HEK293 (cell line): ENCODE results near the gene F2.
A peak's percentile ranks its signal among the peaks of the same experiment; 100 is the strongest.

Experiments
- CTCF ChIA-PET: fragments of 350-600 bp; formaldehyde crosslinking; extraction: SDS; loops from one replicate; lab custom pipeline; 2021; ENCODE audit warnings: antibody characterized with exemption; lab: Yijun Ruan, JAX
- POLR2A ChIA-PET: fragments of 300-600 bp; formaldehyde crosslinking; extraction: SDS; loops from one replicate; lab custom pipeline; 2020; ENCODE audit warnings: antibody characterized with exemption, inconsistent platforms; lab: Yijun Ruan, JAX
- H3K27ac ChIP-seq: fragments of 200-500 bp; sonication (Bioruptor generic); 2 replicates; pipeline ENCODE4 v1.5.1; 2014; ENCODE audit warnings: low read depth, low read length, control low read depth, inconsistent platforms; ENCODE audit errors: extremely low read depth
- H3K36me3 ChIP-seq, 2 experiments: fragments of 200-500 bp in 1 of 2; sonication (Bioruptor generic) in 1 of 2; 1 replicate in 1 of 2; 2 replicates in 1 of 2; pipeline ENCODE4 v1.5.1; 2014 to 2017; ENCODE audit warnings: inconsistent platforms in 2 of 2, low read length in 2 of 2; ENCODE audit not compliant: control insufficient read depth in 2 of 2, insufficient read depth in 1 of 2
- H3K4me1 ChIP-seq: fragments of 200-500 bp; sonication (Bioruptor generic); 2 replicates; pipeline ENCODE4 v1.5.1; 2014; ENCODE audit warnings: mild to moderate bottlenecking, low read length, inconsistent platforms; ENCODE audit not compliant: control insufficient read depth, insufficient read depth
- H3K4me3 ChIP-seq: 2 replicates; pipeline ENCODE4 v1.5.1; 2011; ENCODE audit warnings: low read depth, mild to moderate bottlenecking, control low read depth, low read length, moderate library complexity
- H3K9me3 ChIP-seq: fragments of 200-500 bp; sonication (Bioruptor generic); 2 replicates; pipeline ENCODE4 v1.5.1; 2014; ENCODE audit warnings: low read depth, low read length, inconsistent platforms; ENCODE audit not compliant: control insufficient read depth, insufficient read depth
- EGR2 ChIP-seq: fragments of 450-650 bp; formaldehyde crosslinking; IDR thresholded peaks from 2 replicates; pipeline ENCODE4 v1.5.1; 2016; ENCODE audit warnings: low read depth, missing biosample characterization, missing genetic modification characterization
- GLI2 ChIP-seq: fragments of 450-650 bp; formaldehyde crosslinking; IDR thresholded peaks from 2 replicates; pipeline ENCODE4; 2017; ENCODE audit warnings: missing biosample characterization, missing genetic modification characterization, low read depth, borderline replicate concordance
- GLIS1 ChIP-seq: fragments of 450-650 bp; formaldehyde crosslinking; IDR thresholded peaks from 2 replicates; pipeline ENCODE4 v1.5.1; 2016; ENCODE audit warnings: missing biosample characterization, missing genetic modification characterization
- GLIS2 ChIP-seq: fragments of 450-650 bp; formaldehyde crosslinking; IDR thresholded peaks from 2 replicates; pipeline ENCODE4 v1.5.1; 2016; ENCODE audit warnings: missing biosample characterization, missing genetic modification characterization
- SP2 ChIP-seq: fragments of 450-650 bp; formaldehyde crosslinking; IDR thresholded peaks from 2 replicates; pipeline ENCODE4 v1.5.1; 2016; ENCODE audit warnings: missing biosample characterization, missing genetic modification characterization
- ZFHX2 ChIP-seq: fragments of 450-650 bp; formaldehyde crosslinking; conservative IDR thresholded peaks from 2 replicates; pipeline ENCODE4 v1.5.1; 2016; ENCODE audit warnings: missing biosample characterization, missing genetic modification characterization
- ZIC2 ChIP-seq: fragments of 450-650 bp; formaldehyde crosslinking; IDR thresholded peaks from 2 replicates; pipeline ENCODE4 v1.5.1; 2016; ENCODE audit warnings: missing biosample characterization, missing genetic modification characterization
- ZNF133 ChIP-seq: fragments of 450-650 bp; formaldehyde crosslinking; IDR thresholded peaks from 2 replicates; pipeline ENCODE4 v1.5.1; 2016; ENCODE audit warnings: missing biosample characterization, missing genetic modification characterization
- ZNF311 ChIP-seq: fragments of 450-650 bp; formaldehyde crosslinking; IDR thresholded peaks from 2 replicates; pipeline ENCODE4 v1.5.1; 2017; ENCODE audit warnings: missing biosample characterization, missing genetic modification characterization, borderline replicate concordance
- ZNF366 ChIP-seq: fragments of 450-650 bp; formaldehyde crosslinking; conservative IDR thresholded peaks from 2 replicates; pipeline ENCODE4 v1.5.1; 2016; ENCODE audit warnings: missing biosample characterization, missing genetic modification characterization
- ZNF544 ChIP-seq: fragments of 450-650 bp; formaldehyde crosslinking; IDR thresholded peaks from 2 replicates; pipeline ENCODE4 v1.5.0; 2017; ENCODE audit warnings: missing biosample characterization, missing genetic modification characterization
- ZNF626 ChIP-seq: fragments of 450-650 bp; sonication (Bioruptor Pico); formaldehyde crosslinking; IDR thresholded peaks from 2 replicates; pipeline ENCODE4 v1.5.1; 2018; ENCODE audit warnings: missing biosample characterization, missing genetic modification characterization, inconsistent platforms
- ZNF670 ChIP-seq: fragments of 450-650 bp; formaldehyde crosslinking; IDR thresholded peaks from 2 replicates; pipeline ENCODE4 v1.5.1; 2016; ENCODE audit warnings: missing biosample characterization, missing genetic modification characterization, low read depth
- TF ChIP-seq, protein P1 (sequence below): fragments of 450-650 bp; formaldehyde crosslinking; IDR thresholded peaks from 2 replicates; pipeline ENCODE4 v1.5.1; 2016; ENCODE audit warnings: missing biosample characterization, missing genetic modification characterization, low read depth
- TF ChIP-seq, protein P2 (sequence below): sonication (generic); formaldehyde crosslinking; IDR thresholded peaks from 2 replicates; pipeline ENCODE4 v1.8.1; 2022; ENCODE audit warnings: mild to moderate bottlenecking, moderate library complexity, missing genetic modification reagents
- TF ChIP-seq, protein P3 (sequence below): fragments of 450-650 bp; formaldehyde crosslinking; IDR thresholded peaks from 2 replicates; pipeline ENCODE4 v1.5.1; 2016; ENCODE audit warnings: missing biosample characterization, missing genetic modification characterization
- TF ChIP-seq, protein P4 (sequence below): fragments of 450-650 bp; formaldehyde crosslinking; IDR thresholded peaks from 2 replicates; pipeline ENCODE4 v1.5.1; 2016; ENCODE audit warnings: missing biosample characterization, missing genetic modification characterization, borderline replicate concordance
- TF ChIP-seq, protein P5 (sequence below): fragments of 450-650 bp; formaldehyde crosslinking; IDR thresholded peaks from 2 replicates; pipeline ENCODE4 v1.5.1; 2016; ENCODE audit warnings: missing biosample characterization, missing genetic modification characterization
- TF ChIP-seq, protein P6 (sequence below): fragments of 450-650 bp; formaldehyde crosslinking; IDR thresholded peaks from 2 replicates; pipeline ENCODE4 v1.5.1; 2016; ENCODE audit warnings: missing biosample characterization, missing genetic modification characterization

The F2 gene

DNA sequence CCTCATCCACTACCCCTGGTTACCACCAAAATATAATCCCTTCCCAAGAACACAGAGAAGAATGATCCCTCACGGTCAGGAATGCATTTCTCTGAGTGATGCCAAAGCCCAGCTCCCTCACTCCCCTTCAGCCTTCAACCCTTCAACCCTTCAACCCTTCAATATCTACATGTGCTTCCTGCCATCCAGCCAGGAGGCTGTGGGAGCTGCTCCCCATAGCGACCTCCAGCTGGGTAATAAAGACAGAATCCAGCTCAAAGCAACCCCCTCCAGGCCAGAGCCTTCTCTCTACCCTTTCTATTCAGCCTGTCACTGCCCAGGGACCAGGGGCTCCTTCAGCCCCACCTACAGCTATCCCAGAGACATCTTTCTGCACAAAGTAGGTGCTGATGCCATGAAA lies 21.3 kb upstream of the F2 start:
- no peak overlapping the region for H3K27ac ChIP-seq
- CTCF ChIA-PET, result interaction anchor here (0.6 to 0.8 kb wide), 2 partner anchors 81 to 97 kb away, joined by 3 to 4 read pairs; partner anchors contain the start of genes ATG13 and HARBI1
- no peaks in the 10 kb centered on the region for H3K9me3 ChIP-seq
- TF ChIP-seq, protein P1, sequence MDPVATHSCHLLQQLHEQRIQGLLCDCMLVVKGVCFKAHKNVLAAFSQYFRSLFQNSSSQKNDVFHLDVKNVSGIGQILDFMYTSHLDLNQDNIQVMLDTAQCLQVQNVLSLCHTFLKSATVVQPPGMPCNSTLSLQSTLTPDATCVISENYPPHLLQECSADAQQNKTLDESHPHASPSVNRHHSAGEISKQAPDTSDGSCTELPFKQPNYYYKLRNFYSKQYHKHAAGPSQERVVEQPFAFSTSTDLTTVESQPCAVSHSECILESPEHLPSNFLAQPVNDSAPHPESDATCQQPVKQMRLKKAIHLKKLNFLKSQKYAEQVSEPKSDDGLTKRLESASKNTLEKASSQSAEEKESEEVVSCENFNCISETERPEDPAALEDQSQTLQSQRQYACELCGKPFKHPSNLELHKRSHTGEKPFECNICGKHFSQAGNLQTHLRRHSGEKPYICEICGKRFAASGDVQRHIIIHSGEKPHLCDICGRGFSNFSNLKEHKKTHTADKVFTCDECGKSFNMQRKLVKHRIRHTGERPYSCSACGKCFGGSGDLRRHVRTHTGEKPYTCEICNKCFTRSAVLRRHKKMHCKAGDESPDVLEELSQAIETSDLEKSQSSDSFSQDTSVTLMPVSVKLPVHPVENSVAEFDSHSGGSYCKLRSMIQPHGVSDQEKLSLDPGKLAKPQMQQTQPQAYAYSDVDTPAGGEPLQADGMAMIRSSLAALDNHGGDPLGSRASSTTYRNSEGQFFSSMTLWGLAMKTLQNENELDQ, result no peak
- TF ChIP-seq ZIC2 (tag by site-specific recombination) (peak; percentile 54), GLIS1 (tag by site-specific recombination) (peak; percentile 61; the same call in 1 of the 2 replicates), ZNF133 (no peak), ZNF366 (tag by site-specific recombination) (no peak), ZNF670 (tag by site-specific recombination) (no peak), ZNF544 (tag by site-specific recombination) (no peak)
- TF ChIP-seq, protein P2, sequence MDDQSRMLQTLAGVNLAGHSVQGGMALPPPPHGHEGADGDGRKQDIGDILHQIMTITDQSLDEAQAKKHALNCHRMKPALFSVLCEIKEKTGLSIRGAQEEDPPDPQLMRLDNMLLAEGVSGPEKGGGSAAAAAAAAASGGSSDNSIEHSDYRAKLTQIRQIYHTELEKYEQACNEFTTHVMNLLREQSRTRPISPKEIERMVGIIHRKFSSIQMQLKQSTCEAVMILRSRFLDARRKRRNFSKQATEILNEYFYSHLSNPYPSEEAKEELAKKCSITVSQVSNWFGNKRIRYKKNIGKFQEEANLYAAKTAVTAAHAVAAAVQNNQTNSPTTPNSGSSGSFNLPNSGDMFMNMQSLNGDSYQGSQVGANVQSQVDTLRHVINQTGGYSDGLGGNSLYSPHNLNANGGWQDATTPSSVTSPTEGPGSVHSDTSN, result no peak
- TF ChIP-seq, protein P3, sequence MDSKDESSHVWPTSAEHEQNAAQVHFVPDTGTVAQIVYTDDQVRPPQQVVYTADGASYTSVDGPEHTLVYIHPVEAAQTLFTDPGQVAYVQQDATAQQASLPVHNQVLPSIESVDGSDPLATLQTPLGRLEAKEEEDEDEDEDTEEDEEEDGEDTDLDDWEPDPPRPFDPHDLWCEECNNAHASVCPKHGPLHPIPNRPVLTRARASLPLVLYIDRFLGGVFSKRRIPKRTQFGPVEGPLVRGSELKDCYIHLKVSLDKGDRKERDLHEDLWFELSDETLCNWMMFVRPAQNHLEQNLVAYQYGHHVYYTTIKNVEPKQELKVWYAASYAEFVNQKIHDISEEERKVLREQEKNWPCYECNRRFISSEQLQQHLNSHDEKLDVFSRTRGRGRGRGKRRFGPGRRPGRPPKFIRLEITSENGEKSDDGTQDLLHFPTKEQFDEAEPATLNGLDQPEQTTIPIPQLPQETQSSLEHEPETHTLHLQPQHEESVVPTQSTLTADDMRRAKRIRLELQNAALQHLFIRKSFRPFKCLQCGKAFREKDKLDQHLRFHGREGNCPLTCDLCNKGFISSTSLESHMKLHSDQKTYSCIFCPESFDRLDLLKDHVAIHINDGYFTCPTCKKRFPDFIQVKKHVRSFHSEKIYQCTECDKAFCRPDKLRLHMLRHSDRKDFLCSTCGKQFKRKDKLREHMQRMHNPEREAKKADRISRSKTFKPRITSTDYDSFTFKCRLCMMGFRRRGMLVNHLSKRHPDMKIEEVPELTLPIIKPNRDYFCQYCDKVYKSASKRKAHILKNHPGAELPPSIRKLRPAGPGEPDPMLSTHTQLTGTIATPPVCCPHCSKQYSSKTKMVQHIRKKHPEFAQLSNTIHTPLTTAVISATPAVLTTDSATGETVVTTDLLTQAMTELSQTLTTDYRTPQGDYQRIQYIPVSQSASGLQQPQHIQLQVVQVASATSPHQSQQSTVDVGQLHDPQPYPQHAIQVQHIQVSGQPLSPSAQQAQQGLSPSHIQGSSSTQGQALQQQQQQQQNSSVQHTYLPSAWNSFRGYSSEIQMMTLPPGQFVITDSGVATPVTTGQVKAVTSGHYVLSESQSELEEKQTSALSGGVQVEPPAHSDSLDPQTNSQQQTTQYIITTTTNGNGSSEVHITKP (tag by site-specific recombination), result no peak
- H3K36me3 ChIP-seq, result peaks cover 4 to 41% of the 10 kb centered on the region in 2 experiments; a peak in 2 of 3 replicates
- POLR2A ChIA-PET, result no interaction called here
- no peaks in the 10 kb centered on the region for H3K4me1 ChIP-seq
- H3K4me3 ChIP-seq, result no peak overlapping the region

DNA sequence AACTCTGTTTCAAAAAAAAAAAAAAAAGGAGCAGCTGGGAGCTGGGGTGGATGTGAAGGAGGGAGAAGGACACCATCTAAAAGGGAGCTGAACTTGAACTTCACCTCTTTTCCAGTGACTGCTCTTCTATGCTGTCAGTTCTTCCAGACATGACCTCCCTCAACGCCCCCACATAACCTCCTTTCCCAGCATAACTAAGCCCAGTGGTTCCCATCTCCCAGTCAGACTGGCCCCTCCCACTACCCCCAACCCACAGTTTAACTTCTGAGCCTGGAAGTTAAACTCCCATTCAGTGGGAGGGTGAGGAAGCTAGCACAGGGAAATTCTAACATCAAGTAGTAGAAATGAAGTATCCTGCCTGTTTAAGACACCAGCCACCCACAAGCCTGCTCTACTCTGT lies 20.4 kb upstream of the F2 start:
- Histone ChIP-seq H3K36me3 (peaks cover 4 to 48% of the 10 kb centered on the region in 2 experiments; a peak in 2 of 3 replicates), H3K9me3 (no peaks in the 10 kb centered on the region), H3K4me1 (no peaks in the 10 kb centered on the region), H3K27ac (no peak overlapping the region), H3K4me3 (no peak overlapping the region)
- TF ChIP-seq, protein P4, sequence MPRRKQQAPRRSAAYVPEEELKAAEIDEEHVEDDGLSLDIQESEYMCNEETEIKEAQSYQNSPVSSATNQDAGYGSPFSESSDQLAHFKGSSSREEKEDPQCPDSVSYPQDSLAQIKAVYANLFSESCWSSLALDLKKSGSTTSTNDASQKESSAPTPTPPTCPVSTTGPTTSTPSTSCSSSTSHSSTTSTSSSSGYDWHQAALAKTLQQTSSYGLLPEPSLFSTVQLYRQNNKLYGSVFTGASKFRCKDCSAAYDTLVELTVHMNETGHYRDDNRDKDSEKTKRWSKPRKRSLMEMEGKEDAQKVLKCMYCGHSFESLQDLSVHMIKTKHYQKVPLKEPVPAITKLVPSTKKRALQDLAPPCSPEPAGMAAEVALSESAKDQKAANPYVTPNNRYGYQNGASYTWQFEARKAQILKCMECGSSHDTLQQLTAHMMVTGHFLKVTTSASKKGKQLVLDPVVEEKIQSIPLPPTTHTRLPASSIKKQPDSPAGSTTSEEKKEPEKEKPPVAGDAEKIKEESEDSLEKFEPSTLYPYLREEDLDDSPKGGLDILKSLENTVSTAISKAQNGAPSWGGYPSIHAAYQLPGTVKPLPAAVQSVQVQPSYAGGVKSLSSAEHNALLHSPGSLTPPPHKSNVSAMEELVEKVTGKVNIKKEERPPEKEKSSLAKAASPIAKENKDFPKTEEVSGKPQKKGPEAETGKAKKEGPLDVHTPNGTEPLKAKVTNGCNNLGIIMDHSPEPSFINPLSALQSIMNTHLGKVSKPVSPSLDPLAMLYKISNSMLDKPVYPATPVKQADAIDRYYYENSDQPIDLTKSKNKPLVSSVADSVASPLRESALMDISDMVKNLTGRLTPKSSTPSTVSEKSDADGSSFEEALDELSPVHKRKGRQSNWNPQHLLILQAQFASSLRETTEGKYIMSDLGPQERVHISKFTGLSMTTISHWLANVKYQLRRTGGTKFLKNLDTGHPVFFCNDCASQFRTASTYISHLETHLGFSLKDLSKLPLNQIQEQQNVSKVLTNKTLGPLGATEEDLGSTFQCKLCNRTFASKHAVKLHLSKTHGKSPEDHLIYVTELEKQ (tag by site-specific recombination), result no peak
- TF ChIP-seq ZNF626 (tag by site-specific recombination), result no peak
- TF ChIP-seq, protein P5, sequence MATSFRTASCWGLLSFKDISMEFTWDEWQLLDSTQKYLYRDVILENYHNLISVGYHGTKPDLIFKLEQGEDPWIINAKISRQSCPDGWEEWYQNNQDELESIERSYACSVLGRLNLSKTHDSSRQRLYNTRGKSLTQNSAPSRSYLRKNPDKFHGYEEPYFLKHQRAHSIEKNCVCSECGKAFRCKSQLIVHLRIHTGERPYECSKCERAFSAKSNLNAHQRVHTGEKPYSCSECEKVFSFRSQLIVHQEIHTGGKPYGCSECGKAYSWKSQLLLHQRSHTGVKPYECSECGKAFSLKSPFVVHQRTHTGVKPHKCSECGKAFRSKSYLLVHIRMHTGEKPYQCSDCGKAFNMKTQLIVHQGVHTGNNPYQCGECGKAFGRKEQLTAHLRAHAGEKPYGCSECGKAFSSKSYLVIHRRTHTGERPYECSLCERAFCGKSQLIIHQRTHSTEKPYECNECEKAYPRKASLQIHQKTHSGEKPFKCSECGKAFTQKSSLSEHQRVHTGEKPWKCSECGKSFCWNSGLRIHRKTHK (tag by site-specific recombination), result no peak
- peak; percentile 86 for TF ChIP-seq ZFHX2 (tag by site-specific recombination)
- peak; percentile 86 for TF ChIP-seq EGR2 (tag by site-specific recombination)
- no peak for TF ChIP-seq ZNF311
- TF ChIP-seq SP2, result peak; percentile 20; the same call in 1 of the 2 replicates
- no peak for TF ChIP-seq GLI2 (tag by site-specific recombination)
- TF ChIP-seq, protein P6, sequence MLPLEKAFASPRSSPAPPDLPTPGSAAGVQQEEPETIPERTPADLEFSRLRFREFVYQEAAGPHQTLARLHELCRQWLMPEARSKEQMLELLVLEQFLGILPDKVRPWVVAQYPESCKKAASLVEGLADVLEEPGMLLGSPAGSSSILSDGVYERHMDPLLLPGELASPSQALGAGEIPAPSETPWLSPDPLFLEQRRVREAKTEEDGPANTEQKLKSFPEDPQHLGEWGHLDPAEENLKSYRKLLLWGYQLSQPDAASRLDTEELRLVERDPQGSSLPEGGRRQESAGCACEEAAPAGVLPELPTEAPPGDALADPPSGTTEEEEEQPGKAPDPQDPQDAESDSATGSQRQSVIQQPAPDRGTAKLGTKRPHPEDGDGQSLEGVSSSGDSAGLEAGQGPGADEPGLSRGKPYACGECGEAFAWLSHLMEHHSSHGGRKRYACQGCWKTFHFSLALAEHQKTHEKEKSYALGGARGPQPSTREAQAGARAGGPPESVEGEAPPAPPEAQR (tag by site-specific recombination), result no peak
- 0 out of 2 replicates have a peak, but pooled peaks have one; percentile 27 for TF ChIP-seq GLIS2
- ChIA-PET CTCF (interaction anchor here (0.6 to 0.8 kb wide), 3 partner anchors 96 to 331 kb away, joined by 3 to 7 read pairs (median 4); no protein-coding TSS in a partner anchor), POLR2A (no interaction called here)
